Right atrium auricular region (tissue), 2 donors: Measurements from ENCODE around the gene KANSL1L. TPM values are rescaled to one million over a fixed set of nuclear protein-coding genes. Genes with fewer than 3 reads are reported as not detected.

Source experiments
- DNase-seq: peaks from one replicate; pipeline ENCODE4 v3.0.0-alpha.2; 2019; ENCODE audit warnings: low spot score
- H3K27ac ChIP-seq, 2 donors: fragments of 200-600 bp; sonication (generic); 1 replicate in 1 of 2; 2 replicates in 1 of 2; pipeline ENCODE4 v1.5.1; 2016 to 2019
- H3K27me3 ChIP-seq, 2 donors: fragments of 200-600 bp; sonication (generic); one replicate each; pipeline versions ENCODE4 v1.5.1 to v1.6.0; 2017 to 2019
- H3K36me3 ChIP-seq: fragments of 200-600 bp; sonication (generic); one replicate; pipeline ENCODE4 v1.5.1; 2016
- H3K4me1 ChIP-seq, 2 donors: fragments of 200-600 bp; sonication (generic); one replicate each; pipeline versions ENCODE4 v1.5.1 to v1.6.0; 2017 to 2019
- H3K4me3 ChIP-seq, 2 donors: fragments of 200-600 bp; sonication (generic); 1 replicate in 1 of 2; 2 replicates in 1 of 2; pipeline ENCODE4 v1.5.1; 2017 to 2019; ENCODE audit warnings: mild to moderate bottlenecking in 1 of 2, moderate library complexity in 1 of 2
- H3K9me3 ChIP-seq, 2 donors: fragments of 200-600 bp; sonication (generic); one replicate each; pipeline ENCODE4 v1.5.1; 2019
- total RNA-seq, 2 donors: library from RNA; depleted of rRNA; stranded (reverse); fragments of >200 nt; gene quantifications; one replicate each; pipeline ENCODE4 v1.1.0, GENCODE V29; 2016
- TF ChIP-seq, protein P1 (sequence below), 2 donors: fragments of 200-600 bp; sonication (generic); IDR thresholded peaks; one replicate each; pipeline ENCODE4 v1.5.1; 2019; ENCODE audit warnings: antibody characterized with exemption in 2 of 2

KANSL1L gene
- total RNA-seq, 2 donors from 2014 or later = 16.5 to 19.4 TPM

DNA sequence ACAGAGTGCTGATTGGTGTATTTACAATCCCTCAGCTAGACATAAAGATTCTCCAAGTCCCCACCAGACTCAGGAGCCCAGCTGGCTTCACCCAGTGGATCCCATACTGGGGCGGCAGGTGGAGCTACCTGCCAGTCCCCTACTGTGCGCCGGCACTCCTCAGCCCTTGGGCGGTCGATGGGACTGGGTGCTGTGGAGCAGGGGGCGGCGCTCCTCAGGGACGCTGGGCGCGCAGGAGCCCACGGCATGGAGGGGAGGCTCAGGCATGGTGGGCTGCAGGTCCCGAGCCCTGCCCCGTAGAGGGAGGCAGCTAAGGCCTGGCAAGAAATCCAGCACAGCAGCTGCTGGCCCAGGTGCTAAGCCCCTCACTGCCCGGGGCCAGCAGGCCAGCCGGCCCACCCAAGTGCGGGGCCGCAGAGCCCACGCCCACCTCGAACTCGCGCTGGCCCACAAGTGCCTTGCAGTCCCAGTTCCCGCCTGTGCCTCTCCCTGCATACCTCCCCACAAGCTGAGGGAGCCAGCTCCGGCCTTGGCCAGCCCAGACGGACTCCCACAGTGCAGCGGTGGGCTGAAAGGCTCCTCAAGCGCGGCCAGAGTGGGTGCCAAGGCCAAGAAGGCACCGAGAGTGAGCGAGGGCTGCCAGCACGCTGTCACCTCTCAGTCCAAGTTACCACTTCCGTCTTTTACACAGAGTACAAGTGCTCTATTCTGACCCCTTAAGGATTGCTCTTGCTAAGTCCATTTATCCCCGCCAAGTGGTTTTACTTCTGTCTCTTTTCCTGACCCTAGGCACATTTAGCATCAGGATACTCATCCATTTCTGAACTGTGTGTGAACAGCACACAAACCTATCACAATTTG lies 170.5 kb downstream of the KANSL1L start:
- H3K4me3 ChIP-seq = no peak overlapping the region
- TF ChIP-seq, protein P1, sequence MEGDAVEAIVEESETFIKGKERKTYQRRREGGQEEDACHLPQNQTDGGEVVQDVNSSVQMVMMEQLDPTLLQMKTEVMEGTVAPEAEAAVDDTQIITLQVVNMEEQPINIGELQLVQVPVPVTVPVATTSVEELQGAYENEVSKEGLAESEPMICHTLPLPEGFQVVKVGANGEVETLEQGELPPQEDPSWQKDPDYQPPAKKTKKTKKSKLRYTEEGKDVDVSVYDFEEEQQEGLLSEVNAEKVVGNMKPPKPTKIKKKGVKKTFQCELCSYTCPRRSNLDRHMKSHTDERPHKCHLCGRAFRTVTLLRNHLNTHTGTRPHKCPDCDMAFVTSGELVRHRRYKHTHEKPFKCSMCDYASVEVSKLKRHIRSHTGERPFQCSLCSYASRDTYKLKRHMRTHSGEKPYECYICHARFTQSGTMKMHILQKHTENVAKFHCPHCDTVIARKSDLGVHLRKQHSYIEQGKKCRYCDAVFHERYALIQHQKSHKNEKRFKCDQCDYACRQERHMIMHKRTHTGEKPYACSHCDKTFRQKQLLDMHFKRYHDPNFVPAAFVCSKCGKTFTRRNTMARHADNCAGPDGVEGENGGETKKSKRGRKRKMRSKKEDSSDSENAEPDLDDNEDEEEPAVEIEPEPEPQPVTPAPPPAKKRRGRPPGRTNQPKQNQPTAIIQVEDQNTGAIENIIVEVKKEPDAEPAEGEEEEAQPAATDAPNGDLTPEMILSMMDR (IDR thresholded peaks at IDR 0.05) = no peak
- no peaks in the 10 kb centered on the region for H3K27me3 ChIP-seq
- no peak overlapping the region for H3K27ac ChIP-seq
- peaks cover 0 to 32% of the 10 kb centered on the region in 2 donors for H3K4me1 ChIP-seq
- no peak for DNase-seq
- no peaks in the 10 kb centered on the region for H3K36me3 ChIP-seq
- H3K9me3 ChIP-seq = no peaks in the 10 kb centered on the region

DNA sequence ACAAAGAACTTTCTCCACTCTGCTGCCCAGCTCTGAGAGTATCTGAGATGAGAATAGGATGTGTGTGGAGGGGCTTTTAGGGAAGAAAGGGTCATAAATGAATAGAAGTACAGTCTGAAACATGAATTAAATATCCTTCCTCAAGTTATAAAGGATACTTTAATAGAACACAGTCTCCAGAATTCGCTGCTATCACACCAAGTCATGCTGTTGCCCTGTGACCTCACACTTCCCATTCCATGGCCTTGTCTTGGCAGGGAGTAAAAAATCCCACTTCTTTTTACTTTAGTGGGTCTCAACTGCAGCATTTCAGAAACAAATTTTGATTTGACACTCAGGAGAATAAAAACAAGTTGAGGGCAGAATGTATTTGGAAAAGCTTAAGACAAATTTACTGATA lies 172.6 kb downstream of the KANSL1L start:
- no peak overlapping the region for H3K27ac ChIP-seq
- peaks cover 0 to 11% of the 10 kb centered on the region in 2 donors for H3K4me1 ChIP-seq
- DNase-seq = no peak
- no peaks in the 10 kb centered on the region for H3K9me3 ChIP-seq
- no peak overlapping the region for H3K4me3 ChIP-seq
- no peaks in the 10 kb centered on the region for H3K36me3 ChIP-seq
- TF ChIP-seq, protein P1 (IDR thresholded peaks at IDR 0.05) = no peak
- H3K27me3 ChIP-seq = no peaks in the 10 kb centered on the region

DNA sequence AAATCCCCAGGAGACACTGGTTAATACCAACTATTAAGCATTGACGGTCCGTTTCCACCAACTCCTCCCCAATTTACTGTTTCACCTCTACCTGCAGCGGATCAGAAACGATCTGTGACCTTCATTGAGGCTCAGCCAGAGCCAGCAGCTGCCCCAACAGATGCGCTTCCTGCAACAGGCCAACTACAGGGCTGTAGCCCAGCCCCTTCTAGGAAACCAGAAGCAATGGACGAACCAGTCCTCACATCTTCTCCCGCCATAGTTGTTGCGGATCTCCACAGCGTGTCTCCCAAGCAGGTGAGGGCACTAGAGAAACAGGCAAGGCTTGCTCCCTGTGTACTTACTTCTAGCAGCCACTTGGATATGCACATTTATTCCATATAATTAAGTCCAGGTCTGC lies 177.2 kb downstream of the KANSL1L start:
- H3K4me3 ChIP-seq = no peak overlapping the region
- no peaks in the 10 kb centered on the region for H3K36me3 ChIP-seq
- no peaks in the 10 kb centered on the region for H3K4me1 ChIP-seq
- no peaks in the 10 kb centered on the region for H3K27me3 ChIP-seq
- H3K27ac ChIP-seq = no peak overlapping the region
- TF ChIP-seq, protein P1 (IDR thresholded peaks at IDR 0.05) = no peak
- H3K9me3 ChIP-seq = no peaks in the 10 kb centered on the region
- DNase-seq = no peak

DNA sequence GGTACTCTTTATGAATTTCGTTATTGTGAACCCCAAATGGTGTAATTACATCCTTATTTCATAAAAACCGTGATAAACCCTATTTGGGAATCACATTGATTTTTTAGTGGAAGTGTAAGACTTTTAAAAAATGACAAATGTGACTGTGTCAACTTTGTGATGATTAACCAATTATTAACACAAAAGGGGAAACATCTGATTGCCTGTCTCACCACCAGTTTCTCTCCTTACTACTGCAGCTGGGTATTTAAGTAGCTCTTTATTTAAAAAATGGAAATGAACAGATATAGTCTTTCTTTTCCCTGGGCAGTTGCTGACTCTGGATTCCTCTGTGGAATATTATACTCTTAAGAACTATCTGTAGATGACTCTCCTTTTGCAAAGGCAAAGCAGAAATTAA lies 180.4 kb downstream of the KANSL1L start:
- H3K4me1 ChIP-seq = no peaks in the 10 kb centered on the region
- H3K9me3 ChIP-seq = no peaks in the 10 kb centered on the region
- DNase-seq = no peak
- TF ChIP-seq, protein P1 (IDR thresholded peaks at IDR 0.05) = no peak
- no peak overlapping the region for H3K27ac ChIP-seq
- H3K36me3 ChIP-seq = no peaks in the 10 kb centered on the region
- H3K27me3 ChIP-seq = no peaks in the 10 kb centered on the region
- no peak overlapping the region for H3K4me3 ChIP-seq

DNA sequence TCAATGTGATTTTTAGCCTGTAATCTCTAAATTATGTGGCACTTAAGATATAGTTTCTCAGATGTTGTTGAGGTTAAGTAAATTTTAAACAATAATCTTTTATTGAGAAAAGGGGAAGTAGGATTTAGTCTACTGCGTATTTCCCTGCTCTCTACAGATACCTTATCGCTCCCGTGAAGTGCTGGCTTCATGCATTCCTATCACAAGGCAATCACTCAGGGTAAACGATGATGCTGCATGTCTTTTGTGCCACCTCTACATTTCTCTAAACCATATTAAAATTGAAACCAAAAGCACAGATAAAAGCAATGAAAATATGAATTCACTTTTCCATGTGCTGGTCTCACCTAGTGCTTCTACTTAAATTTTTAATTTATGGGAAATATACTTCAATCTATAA lies 183.2 kb downstream of the KANSL1L start:
- TF ChIP-seq, protein P1 (IDR thresholded peaks at IDR 0.05) = no peak
- DNase-seq = no peak
- no peaks in the 10 kb centered on the region for H3K4me1 ChIP-seq
- no peaks in the 10 kb centered on the region for H3K9me3 ChIP-seq
- no peaks in the 10 kb centered on the region for H3K27me3 ChIP-seq
- H3K36me3 ChIP-seq = no peaks in the 10 kb centered on the region
- no peak overlapping the region for H3K27ac ChIP-seq
- no peak overlapping the region for H3K4me3 ChIP-seq
